KMS-11 (cell line): ENCODE data around the gene KRTAP4-11.
"Not testable (repeated sequence)": the region's sequence is repeated elsewhere in the genome, so short reads cannot be mapped to it uniquely, and the experiment has no call there.

ENCODE experiments used
- H2AFZ ChIP-seq: fragments of 200-600 bp; sonication (generic); 2 replicates; pipeline ENCODE4 v1.6.1; 2016; ENCODE audit warnings: antibody characterized with exemption, mixed run types, low read depth
- H3K27ac ChIP-seq: fragments of 200-600 bp; sonication (generic); 2 replicates; pipeline ENCODE4 v1.6.1; 2016; ENCODE audit warnings: mild to moderate bottlenecking, mixed run types
- H3K27me3 ChIP-seq: fragments of 200-600 bp; sonication (generic); 2 replicates; pipeline ENCODE4 v1.6.1; 2017; ENCODE audit warnings: mild to moderate bottlenecking, low read depth, mixed run types, moderate library complexity; ENCODE audit not compliant: insufficient read depth
- H3K36me3 ChIP-seq: fragments of 200-600 bp; sonication (generic); 2 replicates; pipeline ENCODE4 v1.6.1; 2017; ENCODE audit warnings: mild to moderate bottlenecking, mixed run types; ENCODE audit not compliant: insufficient read depth
- H3K4me1 ChIP-seq: fragments of 200-600 bp; sonication (generic); 2 replicates; pipeline ENCODE4 v1.6.1; 2016; ENCODE audit warnings: mild to moderate bottlenecking, low read depth, mixed run types; ENCODE audit not compliant: poor library complexity, severe bottlenecking
- H3K4me2 ChIP-seq: fragments of 200-600 bp; sonication (generic); 2 replicates; pipeline ENCODE4 v1.7.0; 2016; ENCODE audit warnings: mild to moderate bottlenecking, mixed run types
- H3K4me3 ChIP-seq: fragments of 200-600 bp; sonication (generic); IDR thresholded peaks from 2 replicates; pipeline ENCODE4 v1.6.1; 2017; ENCODE audit warnings: low read depth, low read length, mixed read lengths; ENCODE audit not compliant: insufficient read depth
- H3K79me2 ChIP-seq: fragments of 200-600 bp; sonication (generic); 2 replicates; pipeline ENCODE4 v1.6.1; 2016; ENCODE audit warnings: low read depth, mixed run types; ENCODE audit not compliant: insufficient read depth
- H3K9ac ChIP-seq: fragments of 200-600 bp; sonication (generic); 2 replicates; pipeline ENCODE4 v1.6.1; 2016; ENCODE audit warnings: mild to moderate bottlenecking, mixed run types
- H4K20me1 ChIP-seq: fragments of 200-600 bp; sonication (generic); 2 replicates; pipeline ENCODE4 v1.6.1; 2016; ENCODE audit warnings: mild to moderate bottlenecking, mixed run types; ENCODE audit not compliant: insufficient read depth
- CTCF ChIP-seq: fragments of 200-600 bp; sonication (generic); conservative IDR thresholded peaks from 2 replicates; pipeline ENCODE4 v1.6.1; 2017; ENCODE audit warnings: low read depth, mild to moderate bottlenecking, antibody characterized with exemption, low read length, moderate library complexity, mixed read lengths

KRTAP4-11 gene

GRCh38 chr17:41117846-41118386 lies at the start of gene KRTAP4-11:
Gene KRTAP4-11 (minus strand): TSS chr17:41118373. CDS start chr17:41118315, 58 bp downstream.
- not testable (repeated sequence) for H3K9ac ChIP-seq, H3K4me2 ChIP-seq, H2AFZ ChIP-seq, H3K36me3 ChIP-seq, H3K79me2 ChIP-seq, H3K27ac ChIP-seq, H3K4me1 ChIP-seq, H3K4me3 ChIP-seq, H3K27me3 ChIP-seq, H4K20me1 ChIP-seq

GRCh38 chr17:41167561-41167960 lies 49.4 kb upstream of the KRTAP4-11 start:
- Histone ChIP-seq H3K4me3 (no peak overlapping the region), H3K4me1 (no peaks in the 10 kb centered on the region), H3K36me3 (no peaks in the 10 kb centered on the region), H3K27ac (no peak overlapping the region), H3K27me3 (no peaks in the 10 kb centered on the region), H3K4me2 (no peak overlapping the region), H4K20me1 (no peaks in the 10 kb centered on the region), H3K79me2 (no peaks in the 10 kb centered on the region), H2AFZ (no peak overlapping the region), H3K9ac (no peak overlapping the region)
- TF ChIP-seq CTCF: no peak

GRCh38 chr17:41163828-41164227 lies 45.7 kb upstream of the KRTAP4-11 start:
- no peak for TF ChIP-seq CTCF
- no peaks in the 10 kb centered on the region for H3K36me3 ChIP-seq
- no peaks in the 10 kb centered on the region for H3K4me1 ChIP-seq
- no peaks in the 10 kb centered on the region for H3K27me3 ChIP-seq
- H4K20me1 ChIP-seq: no peaks in the 10 kb centered on the region
- H3K79me2 ChIP-seq: no peaks in the 10 kb centered on the region
- H3K4me2 ChIP-seq: no peak overlapping the region
- no peak overlapping the region for H3K27ac ChIP-seq
- H2AFZ ChIP-seq: no peak overlapping the region
- no peak overlapping the region for H3K9ac ChIP-seq
- no peak overlapping the region for H3K4me3 ChIP-seq

GRCh38 chr17:41160648-41161047 lies 42.5 kb upstream of the KRTAP4-11 start, which contains the start of gene KRTAP4-4:
Gene KRTAP4-4 (minus strand): TSS chr17:41160748. CDS start chr17:41160691, 57 bp downstream.
- Histone ChIP-seq H3K4me3 (no peak within 1 kb of the TSS), H3K9ac (no peak within 1 kb of the TSS), H3K4me1 (no peaks in the 10 kb centered on the region), H3K27ac (no peak within 1 kb of the TSS), H4K20me1 (no peaks in the 10 kb centered on the region), H3K79me2 (no peaks in the 10 kb centered on the region), H3K4me2 (no peak within 1 kb of the TSS), H3K27me3 (no peaks in the 10 kb centered on the region), H3K36me3 (no peaks in the 10 kb centered on the region), H2AFZ (no peak within 1 kb of the TSS)
- TF ChIP-seq CTCF: no peak

GRCh38 chr17:41160190-41160589 lies 42.0 kb upstream of the KRTAP4-11 start:
- H3K4me1 ChIP-seq, H4K20me1 ChIP-seq, H2AFZ ChIP-seq, H3K4me3 ChIP-seq, H3K36me3 ChIP-seq, H3K27ac ChIP-seq, H3K27me3 ChIP-seq, H3K79me2 ChIP-seq, H3K9ac ChIP-seq, H3K4me2 ChIP-seq: not testable (repeated sequence)
